ENCODE data around the gene BMPER.

- TF ChIP-seq EZH2 (IDR thresholded peaks at IDR 0.05) = no peak
- no peak for TF ChIP-seq POLR2AphosphoS5 (IDR thresholded peaks at IDR 0.05; ENCODE audit: borderline replicate concordance, low read depth, low read length)
Observed at GRCh38 chr7:33937871-33938270, 32.5 kb downstream of the BMPER start.

Data from SK-N-MC (cell line).